HEK293T (cell line): ENCODE results near the gene PRG3.

Experiments
- BHLHE40 ChIP-seq: fragments of 450-650 bp; IDR thresholded peaks from 2 replicates; pipeline ENCODE4 v1.6.1; 2016; ENCODE audit warnings: mild to moderate bottlenecking, moderate library complexity, borderline replicate concordance
- ELF4 ChIP-seq: fragments of 450-650 bp; IDR thresholded peaks from 2 replicates; pipeline ENCODE4 v1.6.1; 2017; ENCODE audit warnings: antibody characterized with exemption
- FOXA1 ChIP-seq: fragments of 450-650 bp; IDR thresholded peaks from 2 replicates; pipeline ENCODE4 v1.6.1; 2016; ENCODE audit warnings: mild to moderate bottlenecking
- FOXM1 ChIP-seq: fragments of 450-650 bp; IDR thresholded peaks from 2 replicates; pipeline ENCODE4 v1.6.1; 2017; ENCODE audit warnings: mild to moderate bottlenecking, borderline replicate concordance
- HDGF ChIP-seq: fragments of 450-650 bp; IDR thresholded peaks from 2 replicates; pipeline ENCODE4 v1.6.1; 2017; ENCODE audit warnings: antibody characterized with exemption, borderline replicate concordance
- LEF1 ChIP-seq: fragments of 450-650 bp; IDR thresholded peaks from 2 replicates; pipeline ENCODE4 v1.6.1; 2017; ENCODE audit warnings: mild to moderate bottlenecking, borderline replicate concordance
- NFRKB ChIP-seq: fragments of 450-650 bp; IDR thresholded peaks from 2 replicates; pipeline ENCODE4 v1.6.1; 2016; ENCODE audit warnings: mild to moderate bottlenecking, moderate library complexity
- SP1 ChIP-seq: fragments of 450-650 bp; IDR thresholded peaks from 2 replicates; pipeline ENCODE4 v1.6.1; 2017
- TARDBP ChIP-seq: fragments of 450-650 bp; IDR thresholded peaks from 2 replicates; pipeline ENCODE4 v1.6.1; 2016
- TF ChIP-seq, protein P1 (sequence below): fragments of 450-650 bp; IDR thresholded peaks from 2 replicates; pipeline ENCODE4 v1.6.1; 2016

DNA sequence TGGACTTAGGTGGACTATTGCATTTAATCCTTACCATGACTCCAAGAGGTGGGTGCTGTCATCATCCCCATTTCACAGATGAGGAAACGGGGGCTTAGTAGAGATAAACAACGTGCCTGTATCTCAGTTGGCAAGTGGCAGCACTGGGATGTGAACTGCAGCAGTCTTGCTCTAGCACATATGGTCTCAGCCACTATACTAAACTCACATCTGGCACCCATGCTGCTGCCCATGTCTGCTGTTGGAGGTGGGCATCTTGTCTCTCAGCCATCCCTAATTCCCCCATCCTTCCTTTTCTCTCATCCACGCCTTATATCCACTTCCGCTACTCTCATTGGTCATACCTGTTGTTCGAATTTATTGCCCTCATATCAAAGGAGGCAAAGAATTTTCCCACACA lies 3.8 kb downstream of the PRG3 start:
- TF ChIP-seq LEF1 (no peak), HDGF (no peak), NFRKB (no peak), ELF4 (no peak), FOXA1 (no peak), SP1 (no peak), FOXM1 (no peak), BHLHE40 (no peak), TARDBP (no peak)
- TF ChIP-seq, protein P1, sequence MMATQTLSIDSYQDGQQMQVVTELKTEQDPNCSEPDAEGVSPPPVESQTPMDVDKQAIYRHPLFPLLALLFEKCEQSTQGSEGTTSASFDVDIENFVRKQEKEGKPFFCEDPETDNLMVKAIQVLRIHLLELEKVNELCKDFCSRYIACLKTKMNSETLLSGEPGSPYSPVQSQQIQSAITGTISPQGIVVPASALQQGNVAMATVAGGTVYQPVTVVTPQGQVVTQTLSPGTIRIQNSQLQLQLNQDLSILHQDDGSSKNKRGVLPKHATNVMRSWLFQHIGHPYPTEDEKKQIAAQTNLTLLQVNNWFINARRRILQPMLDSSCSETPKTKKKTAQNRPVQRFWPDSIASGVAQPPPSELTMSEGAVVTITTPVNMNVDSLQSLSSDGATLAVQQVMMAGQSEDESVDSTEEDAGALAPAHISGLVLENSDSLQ, result no peak
